ENCODE measurements around the gene HPS1.

DNA sequence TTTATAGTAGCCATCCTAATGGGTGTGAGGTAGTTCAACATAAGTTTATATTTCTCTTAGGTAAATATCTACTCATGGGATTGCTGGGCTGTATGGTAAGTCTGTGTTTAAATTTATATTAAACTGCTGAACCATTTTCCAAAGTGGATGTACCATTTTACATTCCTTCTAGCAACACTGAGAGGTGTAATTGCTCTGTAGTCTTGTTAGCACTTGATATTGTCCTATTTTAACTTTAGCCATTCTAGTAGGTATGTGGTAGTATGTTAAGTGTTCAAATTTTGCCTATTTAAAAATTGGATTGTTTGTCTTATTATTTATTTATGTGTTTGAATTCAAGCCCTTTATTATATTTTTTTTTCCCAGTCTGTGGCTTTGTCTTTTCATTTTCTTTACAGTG lies 2.6 kb upstream of the HPS1 start:
- TF ChIP-seq CTCF (conservative IDR thresholded peaks at IDR 0.05; ENCODE audit: low read depth in 2 of 2) (no peak), EZH2phosphoT487 (IDR thresholded peaks at IDR 0.05; ENCODE audit: unreplicated experiment) (no peak), EZH2 (IDR thresholded peaks at IDR 0.05; ENCODE audit: low read depth, unreplicated experiment) (no peak), ZNF114 (CRISPR knock-in tag; IDR thresholded peaks at IDR 0.05) (no peak), JUNB (IDR thresholded peaks at IDR 0.05; ENCODE audit: unreplicated experiment) (no peak), POLR2AphosphoS5 (IDR thresholded peaks at IDR 0.05; ENCODE audit: low read depth) (no peak), CREB1 (CRISPR knock-in tag; IDR thresholded peaks at IDR 0.05; ENCODE audit: low read depth) (no peak), NANOG (IDR thresholded peaks at IDR 0.05; ENCODE audit: borderline replicate concordance) (no peak), ZNF331 (CRISPR knock-in tag; IDR thresholded peaks at IDR 0.05; ENCODE audit: low read depth) (no peak)
- TF ChIP-seq, protein P1, sequence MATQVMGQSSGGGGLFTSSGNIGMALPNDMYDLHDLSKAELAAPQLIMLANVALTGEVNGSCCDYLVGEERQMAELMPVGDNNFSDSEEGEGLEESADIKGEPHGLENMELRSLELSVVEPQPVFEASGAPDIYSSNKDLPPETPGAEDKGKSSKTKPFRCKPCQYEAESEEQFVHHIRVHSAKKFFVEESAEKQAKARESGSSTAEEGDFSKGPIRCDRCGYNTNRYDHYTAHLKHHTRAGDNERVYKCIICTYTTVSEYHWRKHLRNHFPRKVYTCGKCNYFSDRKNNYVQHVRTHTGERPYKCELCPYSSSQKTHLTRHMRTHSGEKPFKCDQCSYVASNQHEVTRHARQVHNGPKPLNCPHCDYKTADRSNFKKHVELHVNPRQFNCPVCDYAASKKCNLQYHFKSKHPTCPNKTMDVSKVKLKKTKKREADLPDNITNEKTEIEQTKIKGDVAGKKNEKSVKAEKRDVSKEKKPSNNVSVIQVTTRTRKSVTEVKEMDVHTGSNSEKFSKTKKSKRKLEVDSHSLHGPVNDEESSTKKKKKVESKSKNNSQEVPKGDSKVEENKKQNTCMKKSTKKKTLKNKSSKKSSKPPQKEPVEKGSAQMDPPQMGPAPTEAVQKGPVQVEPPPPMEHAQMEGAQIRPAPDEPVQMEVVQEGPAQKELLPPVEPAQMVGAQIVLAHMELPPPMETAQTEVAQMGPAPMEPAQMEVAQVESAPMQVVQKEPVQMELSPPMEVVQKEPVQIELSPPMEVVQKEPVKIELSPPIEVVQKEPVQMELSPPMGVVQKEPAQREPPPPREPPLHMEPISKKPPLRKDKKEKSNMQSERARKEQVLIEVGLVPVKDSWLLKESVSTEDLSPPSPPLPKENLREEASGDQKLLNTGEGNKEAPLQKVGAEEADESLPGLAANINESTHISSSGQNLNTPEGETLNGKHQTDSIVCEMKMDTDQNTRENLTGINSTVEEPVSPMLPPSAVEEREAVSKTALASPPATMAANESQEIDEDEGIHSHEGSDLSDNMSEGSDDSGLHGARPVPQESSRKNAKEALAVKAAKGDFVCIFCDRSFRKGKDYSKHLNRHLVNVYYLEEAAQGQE (IDR thresholded peaks at IDR 0.05; ENCODE audit: unreplicated experiment), result no peak
